ENCODE results near the gene TREH. TPM values are rescaled to one million over a fixed set of nuclear protein-coding genes. Genes with fewer than 3 reads are reported as not detected.
A peak's percentile ranks its signal among the peaks of the same experiment; 100 is the strongest.

TREH gene
- total RNA-seq, 1 experiment from 2014 or later: 0.15 TPM

DNA sequence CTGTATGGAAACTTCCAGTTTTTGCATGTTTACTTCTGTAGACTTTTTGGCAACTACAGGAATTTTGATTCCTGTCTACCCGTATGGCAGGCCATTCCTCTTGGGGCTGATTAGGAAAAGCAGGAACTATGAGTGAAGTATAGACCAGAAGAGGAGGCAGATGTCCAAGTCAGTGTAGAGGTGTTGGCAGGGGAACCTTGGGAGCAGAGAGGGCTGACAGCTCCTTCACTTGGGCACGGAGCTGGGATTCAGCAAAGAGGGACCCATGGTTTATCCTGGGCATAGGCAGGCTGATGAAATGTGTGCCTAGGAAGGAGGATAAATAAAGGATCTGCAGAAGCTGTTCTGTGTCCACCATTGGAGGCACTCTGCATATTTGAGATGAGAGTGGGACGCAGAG is 33.1 kb downstream of the TREH start:
- no peak overlapping the region for H3K9ac ChIP-seq (ENCODE audit: low read length)
- H3K9me2 ChIP-seq (ENCODE audit: insufficient read depth): no peaks in the 10 kb centered on the region
- TF ChIP-seq POLR2AphosphoS5 (IDR thresholded peaks at IDR 0.05; ENCODE audit: low read depth, low read length): no peak
- no peak for TF ChIP-seq SIN3A (IDR thresholded peaks at IDR 0.05; ENCODE audit: low read depth)
- TF ChIP-seq ZFX (IDR thresholded peaks at IDR 0.05): no peak
- no peak for TF ChIP-seq CTCF (IDR thresholded peaks at IDR 0.05 in 2 of 3, conservative IDR thresholded peaks at IDR 0.05 in 1 of 3; ENCODE audit: borderline replicate concordance in 1 of 3, insufficient read depth in 1 of 3, low read depth in 2 of 3, low read length in 2 of 3)
- no peak for TF ChIP-seq SRF (IDR thresholded peaks at IDR 0.05; ENCODE audit: low read depth)
- no peak for TF ChIP-seq JUND (IDR thresholded peaks at IDR 0.05)
- no peak for TF ChIP-seq TCF7L2 (IDR thresholded peaks at IDR 0.05; ENCODE audit: borderline replicate concordance, extremely low read depth, insufficient read depth, insufficient read length)
- no peak for TF ChIP-seq ELF1 (IDR thresholded peaks at IDR 0.05; ENCODE audit: borderline replicate concordance, low read depth)
- TF ChIP-seq, protein P1, sequence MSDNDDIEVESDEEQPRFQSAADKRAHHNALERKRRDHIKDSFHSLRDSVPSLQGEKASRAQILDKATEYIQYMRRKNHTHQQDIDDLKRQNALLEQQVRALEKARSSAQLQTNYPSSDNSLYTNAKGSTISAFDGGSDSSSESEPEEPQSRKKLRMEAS (IDR thresholded peaks at IDR 0.05): no peak
- TF ChIP-seq RAD21 (IDR thresholded peaks at IDR 0.05; ENCODE audit: low read depth): no peak
- TF ChIP-seq REST (IDR thresholded peaks at IDR 0.05; ENCODE audit: low read depth): no peak
- no peaks in the 10 kb centered on the region for H3K79me2 ChIP-seq (ENCODE audit: insufficient read depth, low read length)
- ATAC-seq (no peak), DNase-seq (ENCODE audit: low read depth, low spot score) (no peak)
- H3K4me3 ChIP-seq (replicated peaks in 1 of 2; ENCODE audit: low read depth in 1 of 2, low read length in 2 of 2): no peak overlapping the region
- ChIA-PET RAD21 (ENCODE audit: low non-redundant PET in 1 of 2, low total read pairs in 2 of 2, uncharacterized antibody in 2 of 2, unreplicated experiment in 2 of 2) (no interaction called here), POLR2A (no interaction called here), CTCF (interaction anchor here (1.0 kb wide), 1 partner anchor 13 kb away, joined by 4 read pairs; no protein-coding TSS in a partner anchor)
- H3K4me2 ChIP-seq (ENCODE audit: low read length): no peak overlapping the region
- H3K9me3 ChIP-seq (ENCODE audit: control insufficient read depth in 1 of 2, insufficient read depth in 1 of 2, low read depth in 1 of 2, low read length in 2 of 2): no peaks in the 10 kb centered on the region
- no peak overlapping the region for H2AFZ ChIP-seq (ENCODE audit: low read depth, low read length, poor library complexity, severe bottlenecking)
- no peak overlapping the region for H3K27ac ChIP-seq (ENCODE audit: low read depth, low read length)
- peaks cover 0 to 8% of the 10 kb centered on the region in 2 experiments; a peak in 1 of 4 replicates for H3K4me1 ChIP-seq (ENCODE audit: control insufficient read depth in 1 of 2, insufficient read depth in 2 of 2, low read length in 2 of 2)
- H3K27me3 ChIP-seq (ENCODE audit: insufficient read depth, low read length): no peaks in the 10 kb centered on the region
- H4K20me1 ChIP-seq (ENCODE audit: insufficient read depth): no peaks in the 10 kb centered on the region
- TSS peak; percentile 39 for BruUV-seq (replicated peaks)
- peaks cover 14 to 16% of the 10 kb centered on the region in 2 experiments; a peak in 3 of 4 replicates for H3K36me3 ChIP-seq (ENCODE audit: control insufficient read depth in 1 of 2, insufficient read depth in 2 of 2, low read length in 2 of 2)
- intact Hi-C loops (cut with micrococcal nuclease): no loop called here
